ENCODE measurements around the gene ENOX1. TPM values are rescaled to one million over a fixed set of nuclear protein-coding genes. Genes with fewer than 3 reads are reported as not detected.

Gene ENOX1
- total and polyA plus RNA-seq, 2 donors (not counting 3 experiments of a cell fraction or from before 2014, with no cell fraction given) = 0.17 to 0.97 TPM

DNA sequence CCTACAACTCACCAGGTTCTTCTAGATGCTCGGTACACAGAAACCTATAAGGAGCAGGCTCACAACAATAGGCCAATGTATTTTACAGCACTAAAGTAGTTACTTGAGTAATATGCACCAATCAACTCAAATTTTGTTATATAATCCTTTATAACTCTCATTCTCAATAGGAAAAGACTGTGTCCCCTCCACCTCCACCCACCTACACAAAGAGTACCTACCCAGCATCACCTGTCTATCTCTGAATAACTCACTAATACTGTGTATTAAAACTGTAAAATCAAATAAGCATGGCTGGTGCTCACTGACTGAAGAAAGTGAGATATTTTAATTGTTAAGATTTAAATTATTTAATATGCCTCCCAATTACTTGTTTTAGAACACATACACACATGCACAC is 146.3 kb downstream of the ENOX1 start:
- Histone ChIP-seq H3K9me1 (replicated peaks; ENCODE audit: control insufficient read depth, extremely low read depth, insufficient read depth, low read length) (no peaks in the 10 kb centered on the region), H4K20me1 (replicated peaks; ENCODE audit: control insufficient read depth, extremely low read depth, insufficient read depth, low read length) (no peaks in the 10 kb centered on the region), H2AFZ (ENCODE audit: low read depth, low read length) (no peak overlapping the region), H3K9ac (replicated peaks; ENCODE audit: extremely low read depth, insufficient read depth, low read length) (no peak overlapping the region), H3K4me3 (replicated peaks in 1 of 3; ENCODE audit: insufficient read depth in 1 of 3, low read depth in 1 of 3, low read length in 3 of 3) (no peak overlapping the region), H3K27me3 (ENCODE audit: control insufficient read depth in 2 of 2, insufficient read depth in 2 of 2, low read length in 2 of 2) (no peaks in the 10 kb centered on the region), H3K4me2 (ENCODE audit: insufficient read depth, low read length) (no peak overlapping the region), H3K4me1 (ENCODE audit: control insufficient read depth, extremely low read depth, insufficient read depth, low read length) (no peaks in the 10 kb centered on the region), H3K9me3 (replicated peaks; ENCODE audit: control insufficient read depth, insufficient read depth, low read length) (no peaks in the 10 kb centered on the region), H3K79me2 (ENCODE audit: control insufficient read depth, insufficient read depth, low read length) (no peaks in the 10 kb centered on the region), H3K27ac (ENCODE audit: insufficient read depth, low read depth, low read length) (no peak overlapping the region), H3K36me3 (ENCODE audit: control insufficient read depth in 2 of 2, extremely low read depth in 1 of 2, insufficient read depth in 2 of 2, low read length in 2 of 2) (no peaks in the 10 kb centered on the region)
- dilution Hi-C loops (cut with MboI; ENCODE audit: extremely low pct_ligation_motif_present, low sequenced_read_pairs) (no loop called here), intact Hi-C loops (cut with micrococcal nuclease) (no loop called here)
- ChIA-PET POLR2A (no interaction called here), CTCF (no interaction called here)
- DNase-seq (ENCODE audit: low read depth, low spot score) = no peak
- no TSS peak for BruUV-seq (replicated peaks)
- no peak for TF ChIP-seq POLR2AphosphoS5 (IDR thresholded peaks at IDR 0.05; ENCODE audit: insufficient read depth, low read depth, low read length)
- no peak for TF ChIP-seq POLR2A (IDR thresholded peaks at IDR 0.05; ENCODE audit: low read depth, low read length)
- TF ChIP-seq MYC (IDR thresholded peaks at IDR 0.05; ENCODE audit: low read depth, low read length) = no peak
- no peak for TF ChIP-seq JUN (IDR thresholded peaks at IDR 0.05; ENCODE audit: borderline replicate concordance, insufficient read depth, insufficient read length, low read depth)
- TF ChIP-seq EZH2 (IDR thresholded peaks at IDR 0.05; ENCODE audit: borderline replicate concordance, low read depth, low read length, severe bottlenecking) = no peak
- TF ChIP-seq GATA2 (IDR thresholded peaks at IDR 0.05; ENCODE audit: insufficient read depth, insufficient read length, low read depth, low read length) = no peak
- TF ChIP-seq, protein P1, sequence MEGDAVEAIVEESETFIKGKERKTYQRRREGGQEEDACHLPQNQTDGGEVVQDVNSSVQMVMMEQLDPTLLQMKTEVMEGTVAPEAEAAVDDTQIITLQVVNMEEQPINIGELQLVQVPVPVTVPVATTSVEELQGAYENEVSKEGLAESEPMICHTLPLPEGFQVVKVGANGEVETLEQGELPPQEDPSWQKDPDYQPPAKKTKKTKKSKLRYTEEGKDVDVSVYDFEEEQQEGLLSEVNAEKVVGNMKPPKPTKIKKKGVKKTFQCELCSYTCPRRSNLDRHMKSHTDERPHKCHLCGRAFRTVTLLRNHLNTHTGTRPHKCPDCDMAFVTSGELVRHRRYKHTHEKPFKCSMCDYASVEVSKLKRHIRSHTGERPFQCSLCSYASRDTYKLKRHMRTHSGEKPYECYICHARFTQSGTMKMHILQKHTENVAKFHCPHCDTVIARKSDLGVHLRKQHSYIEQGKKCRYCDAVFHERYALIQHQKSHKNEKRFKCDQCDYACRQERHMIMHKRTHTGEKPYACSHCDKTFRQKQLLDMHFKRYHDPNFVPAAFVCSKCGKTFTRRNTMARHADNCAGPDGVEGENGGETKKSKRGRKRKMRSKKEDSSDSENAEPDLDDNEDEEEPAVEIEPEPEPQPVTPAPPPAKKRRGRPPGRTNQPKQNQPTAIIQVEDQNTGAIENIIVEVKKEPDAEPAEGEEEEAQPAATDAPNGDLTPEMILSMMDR (IDR thresholded peaks at IDR 0.05; ENCODE audit: extremely low read depth in 1 of 2, insufficient read depth in 1 of 2, low read depth in 1 of 2, low read length in 2 of 2) = no peak
- no peak for TF ChIP-seq FOS (IDR thresholded peaks at IDR 0.05; ENCODE audit: borderline replicate concordance, insufficient read depth, low read length)
- TF ChIP-seq, protein P2, sequence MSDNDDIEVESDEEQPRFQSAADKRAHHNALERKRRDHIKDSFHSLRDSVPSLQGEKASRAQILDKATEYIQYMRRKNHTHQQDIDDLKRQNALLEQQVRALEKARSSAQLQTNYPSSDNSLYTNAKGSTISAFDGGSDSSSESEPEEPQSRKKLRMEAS (IDR thresholded peaks at IDR 0.05; ENCODE audit: insufficient read depth, insufficient read length) = no peak
- no peak for FAIRE-seq
